Limb (tissue), 2 donors: ENCODE results near the gene C11orf21.
A peak's percentile ranks its signal among the peaks of the same experiment; 100 is the strongest.

Experiments used
- DNase-seq, 2 donors: peaks; one replicate each; pipeline ENCODE4 v3.0.0-alpha.2; 2016; ENCODE audit errors: extremely low spot score in 2 of 2

The C11orf21 gene

GRCh38 chr11:2308713-2309112, 7.0 kb upstream of the C11orf21 start:
- no peak for DNase-seq

DNA sequence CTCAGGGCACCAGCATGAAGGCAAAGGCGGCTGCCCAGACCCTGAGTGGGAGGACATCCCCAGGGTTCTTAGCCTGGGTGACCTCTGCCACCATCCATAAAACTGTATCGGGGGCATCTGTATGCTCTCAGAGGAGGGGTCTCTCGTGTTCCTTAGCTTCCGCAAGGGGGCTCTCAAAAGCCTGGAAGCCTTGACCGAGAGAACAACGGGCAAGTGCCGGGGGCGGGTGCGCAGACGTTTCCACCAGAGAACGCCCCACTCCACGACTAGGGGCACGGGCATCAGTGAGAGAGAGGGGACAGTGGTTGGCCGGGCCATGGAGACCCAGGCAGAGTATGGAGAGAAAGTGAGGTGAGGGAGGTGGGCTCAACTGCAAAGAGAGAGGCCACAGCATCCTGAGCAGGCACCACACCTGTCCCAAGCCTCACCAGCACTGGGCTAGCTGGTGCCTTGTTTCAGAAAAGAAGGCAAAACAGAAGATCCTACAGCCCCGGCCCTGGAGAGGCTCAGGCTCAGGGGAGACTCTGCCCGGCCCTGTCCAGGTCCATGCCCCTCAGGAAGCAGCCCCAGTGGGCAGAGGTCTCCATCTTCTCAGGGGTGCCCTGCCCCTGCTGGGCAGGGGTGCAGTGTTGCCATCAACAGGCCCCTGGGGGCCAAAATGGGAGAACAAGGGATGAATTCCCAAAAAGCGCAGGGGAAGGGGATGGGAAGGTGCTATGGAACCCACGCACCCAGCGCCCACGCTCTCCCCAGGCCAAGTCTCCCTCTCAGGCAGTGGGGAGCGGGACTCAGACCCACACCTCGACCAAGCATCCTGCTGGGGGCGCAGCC, 6.0 kb upstream of the C11orf21 start:
- peak in 1 of 2 donors; percentile 36 for DNase-seq

GRCh38 chr11:2306877-2307500, 5.3 kb upstream of the C11orf21 start:
- DNase-seq: peak in 1 of 2 donors; percentile 72

GRCh38 chr11:2306452-2306823, 4.7 kb upstream of the C11orf21 start:
- DNase-seq: peak; percentile 88 to 92

DNA sequence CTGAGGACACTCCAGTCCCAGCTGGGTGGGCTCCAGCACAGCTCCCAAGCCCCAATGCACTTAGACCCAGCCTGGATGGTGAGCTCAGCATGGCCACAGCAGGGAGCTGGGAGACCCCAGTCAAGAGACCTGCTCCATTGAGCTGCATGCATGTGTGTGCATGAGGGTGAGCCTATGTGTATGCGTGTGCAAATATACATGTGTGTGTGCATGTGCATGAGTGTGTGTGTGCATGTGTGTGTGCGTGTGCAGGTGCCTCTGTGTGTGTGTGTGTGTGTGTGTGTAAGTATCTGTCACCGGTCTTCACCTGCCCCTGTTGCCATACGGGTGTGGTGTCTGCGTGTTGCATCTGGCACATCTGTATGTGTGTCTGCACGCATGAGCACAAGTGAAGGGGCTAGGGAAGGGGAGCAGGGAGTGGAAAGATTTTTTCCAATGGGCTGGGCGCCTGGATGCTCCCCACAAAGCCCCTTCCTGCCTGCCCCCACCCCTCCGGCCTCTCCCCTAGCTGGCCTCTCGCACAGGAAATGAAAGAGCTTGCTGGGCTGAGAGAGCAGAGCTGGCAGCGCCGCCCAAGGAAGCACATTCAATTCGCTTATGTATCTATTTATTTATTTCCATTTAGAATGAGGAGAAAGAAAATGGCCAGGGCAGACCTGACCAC, 4.2 kb upstream of the C11orf21 start:
- peak; percentile 89 to 90 for DNase-seq

DNA sequence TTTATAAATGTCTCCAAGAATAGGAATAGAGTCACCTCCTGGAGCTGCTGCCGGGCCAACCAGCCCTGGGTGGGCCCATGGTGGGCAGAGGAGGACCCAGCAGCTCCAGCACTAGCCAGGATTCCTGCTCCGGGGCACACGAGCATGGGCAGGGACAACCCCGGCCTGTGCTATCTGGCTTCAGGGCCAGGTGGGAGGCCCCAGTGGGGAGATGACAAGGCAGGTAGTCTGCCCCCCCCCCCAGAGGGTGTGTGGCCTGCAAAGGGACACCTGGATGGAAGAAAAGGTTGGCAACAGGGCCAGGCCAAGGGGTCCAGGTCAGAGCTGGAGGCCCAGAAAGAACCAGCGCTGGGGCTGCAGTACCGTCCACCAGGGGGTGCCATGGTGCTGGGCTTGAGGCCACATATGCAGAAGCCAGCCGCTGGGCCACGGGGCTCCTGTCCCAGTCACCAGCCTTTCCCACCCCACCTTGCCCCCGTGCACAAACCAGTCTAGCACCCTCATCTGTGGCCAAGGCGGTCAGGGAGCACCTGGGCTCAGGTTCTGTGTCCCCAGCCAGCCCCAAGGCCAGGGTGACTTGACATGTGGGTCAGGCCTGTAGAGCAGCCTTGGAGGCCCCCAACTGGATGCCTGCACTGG, 3.5 kb upstream of the C11orf21 start:
- peak in 1 of 2 donors; percentile 80 for DNase-seq

- DNase-seq: no peak
Measured at GRCh38 chr11:2304506-2305139, 2.9 kb upstream of the C11orf21 start.

DNA sequence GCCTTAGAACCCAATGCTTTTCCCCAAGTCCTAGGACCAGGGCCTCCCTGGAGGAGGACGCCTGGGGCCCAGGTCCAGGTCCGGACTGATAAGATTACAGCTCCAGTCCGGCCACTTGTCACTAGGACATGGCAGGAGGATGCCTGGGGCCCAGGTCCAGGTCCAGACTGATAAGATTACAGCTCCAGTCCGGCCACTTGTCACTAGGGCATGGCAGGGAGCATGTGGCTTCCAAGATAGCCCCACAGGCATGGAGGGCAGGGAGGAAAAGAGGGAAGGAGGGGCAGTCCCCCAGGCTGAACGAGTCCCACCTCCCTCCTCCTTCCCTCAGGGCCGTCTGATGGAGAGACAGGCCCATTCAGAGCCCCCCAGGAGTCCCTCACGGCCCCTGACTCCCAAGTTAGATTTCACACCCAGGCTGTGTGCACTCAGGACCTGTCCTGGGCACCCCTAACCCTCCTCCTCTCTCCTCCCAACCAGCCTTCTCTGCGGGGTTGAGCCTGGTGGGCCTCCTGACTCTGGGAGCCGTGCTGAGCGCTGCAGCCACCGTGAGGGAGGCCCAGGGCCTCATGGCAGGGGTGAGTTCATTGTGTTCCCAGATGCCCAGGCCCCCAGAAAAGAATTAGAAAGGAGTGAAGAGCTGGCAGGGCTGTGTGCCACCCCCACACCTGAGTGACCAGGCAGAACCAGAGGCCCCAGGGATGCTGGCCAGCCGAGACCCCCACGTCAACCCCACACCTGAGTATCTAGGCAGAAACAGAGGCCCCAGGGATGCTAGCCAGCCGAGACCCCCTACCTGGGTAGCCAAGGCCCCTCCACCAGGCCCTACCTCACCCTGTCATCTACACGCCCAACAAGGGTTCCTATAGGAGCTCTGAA, 2.1 kb upstream of the C11orf21 start:
- peak in 1 of 2 donors; percentile 46 for DNase-seq

DNA sequence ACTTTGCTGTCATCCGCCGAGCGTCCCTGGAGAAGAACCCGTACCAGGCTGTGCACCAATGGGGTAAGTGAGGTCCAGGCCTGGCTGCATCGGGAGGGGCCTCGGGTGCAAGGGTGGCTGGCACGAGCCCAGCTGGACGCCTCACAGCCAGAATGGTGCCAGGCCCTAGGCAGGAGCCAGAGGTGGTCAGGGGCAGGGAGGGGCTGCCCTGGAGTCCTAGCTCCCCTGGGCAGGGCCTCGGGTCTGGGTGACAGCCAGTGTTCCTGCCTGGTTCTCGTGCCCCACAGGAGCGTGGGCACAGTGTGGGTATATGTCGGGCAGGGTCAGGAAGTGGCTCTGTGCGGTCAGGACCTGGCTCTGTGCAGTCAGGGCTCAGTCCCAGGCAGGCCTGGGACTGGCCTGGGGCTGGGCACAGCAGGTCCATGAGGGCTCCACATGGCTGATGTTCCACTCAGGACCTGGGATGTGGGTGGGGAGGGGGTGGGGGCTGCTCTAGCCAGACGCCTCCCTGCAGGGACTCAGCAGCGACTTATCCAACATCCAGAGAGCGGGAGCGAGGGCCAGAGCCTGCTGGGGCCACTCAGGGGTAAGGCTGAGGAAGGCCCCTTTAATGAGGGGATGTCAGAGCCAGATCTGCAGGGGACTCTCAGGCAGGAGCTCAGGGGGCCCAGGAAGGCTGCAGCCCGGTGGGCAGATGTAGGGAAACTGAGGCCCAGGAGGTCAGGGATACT, 1.3 kb upstream of the C11orf21 start:
- DNase-seq: no peak

DNA sequence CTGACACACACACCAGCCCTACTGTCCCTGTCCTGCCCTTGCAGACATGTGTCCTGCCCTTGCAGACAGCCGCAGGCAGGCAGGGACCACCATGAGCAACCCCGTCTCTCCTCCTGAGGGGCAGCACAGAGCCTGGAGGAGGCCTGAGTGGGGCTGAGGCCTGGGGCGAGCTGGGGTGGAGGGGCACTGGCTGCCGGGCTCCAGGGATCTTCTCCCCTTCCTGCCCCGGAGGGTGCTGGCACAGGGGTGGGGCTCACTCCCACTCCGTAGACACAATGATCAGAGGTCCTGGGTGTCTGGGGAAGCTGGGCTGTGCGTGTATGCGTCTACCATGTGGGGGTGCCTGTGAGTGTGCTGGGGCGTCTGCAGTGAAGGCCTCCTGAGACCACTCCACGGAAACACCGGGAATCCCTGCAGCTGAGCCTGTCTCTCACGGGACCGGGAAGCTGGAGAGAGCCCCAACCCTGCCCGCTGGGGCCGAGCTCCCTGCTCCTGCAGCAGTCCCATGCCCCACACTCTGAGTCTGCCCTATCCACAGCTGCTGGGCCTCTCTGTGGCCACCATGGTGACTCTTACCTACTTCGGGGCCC, 683 bp upstream of the C11orf21 start:
- peak in 1 of 2 donors; percentile 43 for DNase-seq

DNA sequence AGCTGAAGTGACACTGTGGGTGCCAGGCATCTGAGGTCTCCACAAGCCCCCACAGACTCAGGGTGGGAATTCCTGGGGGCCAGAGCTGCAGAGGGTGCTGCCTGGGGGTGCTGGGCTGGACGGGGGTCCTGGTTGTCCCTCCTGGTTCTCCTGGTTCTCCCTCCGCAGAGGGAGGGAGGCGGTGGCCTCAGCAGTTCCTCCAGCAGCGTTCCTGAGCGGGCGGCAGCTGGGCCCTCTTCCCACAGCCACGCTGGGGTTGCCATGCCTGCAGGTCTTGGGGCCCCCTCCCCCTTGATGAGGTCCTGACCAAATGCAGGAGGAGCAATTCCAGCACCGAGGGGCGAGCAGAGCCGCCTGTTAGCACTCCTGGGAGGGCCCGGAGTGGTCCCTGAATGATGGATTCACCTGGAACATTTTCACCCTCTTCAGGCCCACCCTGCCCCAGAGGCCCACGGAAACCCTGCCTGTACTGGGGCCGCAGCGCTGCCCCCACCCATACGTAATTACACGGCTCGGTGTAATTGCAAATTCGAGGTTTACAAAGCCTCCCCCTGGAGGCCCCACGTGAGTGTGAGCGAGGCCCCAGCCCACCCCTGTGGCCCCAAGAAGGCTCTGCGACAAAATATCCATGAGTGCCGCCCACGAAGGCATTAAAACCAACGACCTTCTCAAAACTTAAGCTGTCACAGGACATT, 635 bp downstream of the C11orf21 start:
- DNase-seq: peak in 1 of 2 donors; percentile 53

GRCh38 chr11:2300290-2300935, 1.3 kb downstream of the C11orf21 start:
- peak in 1 of 2 donors; percentile 38 for DNase-seq

GRCh38 chr11:2299773-2300172, 1.9 kb downstream of the C11orf21 start:
- peak in 1 of 2 donors; percentile 22 for DNase-seq

DNA sequence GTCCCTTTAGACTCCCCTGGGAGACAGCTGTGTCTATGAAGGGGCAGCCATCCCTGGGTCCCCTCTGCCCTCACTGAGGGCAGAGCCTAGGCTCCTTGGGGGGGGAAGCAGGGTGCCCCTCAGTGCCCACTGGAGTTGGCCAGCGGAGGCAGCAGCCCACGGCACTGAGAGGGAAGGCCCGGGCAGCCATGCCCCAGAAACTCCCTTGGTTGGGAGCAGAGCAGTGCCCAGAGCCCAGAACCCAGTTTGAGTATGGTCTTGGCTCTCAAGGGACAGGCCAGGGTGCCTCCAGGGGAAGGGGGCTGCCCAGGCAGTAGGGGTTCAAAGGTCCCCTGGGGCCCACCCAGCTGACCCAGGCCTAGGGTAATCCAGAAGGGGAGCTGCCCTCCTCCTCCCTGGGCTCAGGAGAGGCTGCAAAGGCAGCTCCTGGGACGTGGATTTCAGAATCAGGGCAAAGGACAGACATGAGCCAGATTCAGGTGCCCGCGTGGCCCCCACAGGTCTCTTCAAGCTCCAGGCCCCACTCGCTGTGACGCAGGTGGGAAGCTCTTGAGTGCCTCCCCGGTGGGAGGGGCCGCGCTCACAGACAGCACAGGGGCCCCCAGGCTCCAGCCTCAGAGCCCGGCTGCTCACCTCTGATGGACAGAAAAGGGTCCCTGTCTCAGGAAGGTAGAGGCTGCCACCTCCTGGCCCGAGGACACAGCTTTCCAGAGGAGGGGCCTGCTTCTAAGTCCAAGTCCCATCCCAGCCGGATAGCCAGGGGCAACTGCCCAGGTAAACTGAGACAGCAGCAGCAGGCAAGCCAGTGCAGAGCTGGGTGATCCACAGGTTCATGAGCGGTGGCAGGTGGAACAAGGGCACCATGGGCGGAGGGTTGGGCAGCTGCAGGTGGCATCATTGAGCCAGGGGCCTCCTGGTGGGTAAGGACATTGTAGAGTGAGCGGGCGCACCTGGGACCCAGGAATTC, 2.6 kb downstream of the C11orf21 start:
- DNase-seq: peak in 1 of 2 donors; percentile 58

DNA sequence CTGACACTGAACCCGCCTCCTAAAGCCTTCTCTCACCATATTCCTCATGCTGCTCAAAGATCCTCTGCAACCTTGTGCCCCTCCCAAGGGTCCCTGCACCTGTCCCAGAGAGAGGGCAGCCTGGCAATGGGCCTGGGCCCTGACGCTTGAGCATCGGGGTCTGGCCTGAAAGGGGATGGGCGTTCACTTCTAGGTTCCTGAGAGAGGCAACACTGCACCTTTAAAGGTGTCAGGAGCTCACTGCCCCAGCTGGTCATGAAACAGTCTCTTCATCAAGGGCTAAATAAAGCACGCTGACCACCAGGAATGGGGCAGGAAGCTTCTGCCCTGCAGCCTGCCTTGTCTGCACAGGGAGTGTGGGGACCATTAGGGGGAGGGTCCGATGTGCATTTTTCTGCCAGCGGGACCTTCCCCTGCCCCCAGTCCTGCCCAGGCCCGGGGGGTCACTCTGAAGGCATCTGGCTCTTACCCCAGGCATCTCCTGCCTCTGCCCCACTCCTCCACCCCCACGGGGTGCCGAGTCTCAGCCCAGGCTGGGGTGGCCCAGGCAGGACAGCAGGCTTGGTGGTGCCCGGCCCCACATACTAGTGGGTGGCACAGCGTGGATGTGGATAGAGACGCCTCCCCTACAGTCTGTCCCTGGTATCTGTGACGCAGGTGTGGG, 3.5 kb downstream of the C11orf21 start:
- DNase-seq: peak in 1 of 2 donors; percentile 30

DNA sequence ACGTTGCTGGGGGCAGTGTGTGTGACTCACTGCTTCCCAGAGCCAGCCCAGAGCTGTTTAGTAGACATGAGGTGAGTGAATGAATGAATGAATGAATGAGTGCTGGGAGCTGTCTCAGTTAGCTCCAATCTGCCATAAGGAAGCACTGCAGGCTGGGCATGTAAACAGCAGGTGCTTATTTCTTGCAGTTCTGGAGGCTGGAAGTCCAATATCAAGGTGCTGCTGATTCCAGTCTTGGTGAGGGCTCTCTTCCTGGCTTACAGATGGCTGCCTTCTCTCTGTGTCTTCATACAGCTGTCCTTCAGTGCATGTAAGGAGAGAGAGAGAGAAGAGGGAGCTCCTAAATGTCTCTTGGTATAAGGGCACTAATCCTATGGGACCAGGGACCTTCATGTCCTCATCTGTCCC, 4.1 kb downstream of the C11orf21 start:
- no peak for DNase-seq
